HL-60 (cell line): ENCODE results near the gene GNAQ.

Experiments
- DNase-seq, 2 experiments: peaks; one replicate each; pipeline ENCODE4 v3.0.0-alpha.2; 2010 to 2020; ENCODE audit warnings: low read depth in 1 of 2, low spot score in 1 of 2
- H3K27ac ChIP-seq: fragments of 250-450 bp; sonication (Bioruptor Pico); replicated peaks from 2 replicates; pipeline ENCODE4 v1.5.1; 2020; ENCODE audit warnings: mild to moderate bottlenecking, moderate library complexity
- H3K27me3 ChIP-seq: fragments of 250-450 bp; sonication (Bioruptor Pico); 2 replicates; pipeline ENCODE4 v1.5.1; 2021; ENCODE audit warnings: mild to moderate bottlenecking, moderate library complexity; ENCODE audit not compliant: insufficient read depth, poor library complexity, severe bottlenecking
- H3K4me3 ChIP-seq: replicated peaks from 2 replicates; pipeline ENCODE4 v1.5.1; 2011; ENCODE audit warnings: mild to moderate bottlenecking, control low read depth, low read length; ENCODE audit not compliant: insufficient read depth
- GABPA ChIP-seq: IDR thresholded peaks from 2 replicates; pipeline ENCODE4 v1.6.1; 2012; ENCODE audit warnings: low read depth
- POLR2AphosphoS5 ChIP-seq: IDR thresholded peaks from 2 replicates; pipeline ENCODE4 v1.6.1; 2012; ENCODE audit warnings: low read depth
- SPI1 ChIP-seq: IDR thresholded peaks from 2 replicates; pipeline ENCODE4 v1.6.1; 2012; ENCODE audit warnings: low read depth, mild to moderate bottlenecking, borderline replicate concordance
- TF ChIP-seq, protein P1 (sequence below): IDR thresholded peaks from 2 replicates; pipeline ENCODE4 v1.6.1; 2012; ENCODE audit warnings: low read depth; ENCODE audit not compliant: insufficient replicate concordance
- TF ChIP-seq, protein P2 (sequence below): IDR thresholded peaks from one replicate; pipeline ENCODE4 v1.5.1; 2011; ENCODE audit warnings: low read length, control low read depth, inconsistent platforms; ENCODE audit not compliant: insufficient read depth

The GNAQ gene

DNA sequence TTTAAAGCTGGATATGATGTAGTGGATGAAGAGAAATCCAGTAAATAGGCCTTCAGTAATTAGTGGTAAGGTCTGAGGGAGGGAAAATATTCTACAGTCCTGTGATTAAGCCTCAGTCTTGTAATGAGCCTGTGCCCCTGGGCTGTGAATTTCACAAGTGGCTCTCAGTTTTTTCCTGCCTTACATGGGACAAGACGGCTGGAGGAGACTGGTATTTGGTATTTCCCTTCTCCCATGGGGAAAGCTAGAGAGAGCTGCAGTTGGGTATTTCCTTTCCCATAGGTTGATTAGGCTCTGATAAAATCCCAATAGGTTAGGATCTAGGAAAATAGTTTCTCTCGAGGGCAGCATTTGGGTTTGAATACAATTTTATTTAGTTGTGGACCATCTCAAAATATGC is 321.3 kb downstream of the GNAQ start:
- Histone ChIP-seq H3K27me3 (no peaks in the 10 kb centered on the region), H3K4me3 (no peak overlapping the region), H3K27ac (peak overlapping the region; percentile 97)
- TF ChIP-seq SPI1: no peak
- TF ChIP-seq, protein P1, sequence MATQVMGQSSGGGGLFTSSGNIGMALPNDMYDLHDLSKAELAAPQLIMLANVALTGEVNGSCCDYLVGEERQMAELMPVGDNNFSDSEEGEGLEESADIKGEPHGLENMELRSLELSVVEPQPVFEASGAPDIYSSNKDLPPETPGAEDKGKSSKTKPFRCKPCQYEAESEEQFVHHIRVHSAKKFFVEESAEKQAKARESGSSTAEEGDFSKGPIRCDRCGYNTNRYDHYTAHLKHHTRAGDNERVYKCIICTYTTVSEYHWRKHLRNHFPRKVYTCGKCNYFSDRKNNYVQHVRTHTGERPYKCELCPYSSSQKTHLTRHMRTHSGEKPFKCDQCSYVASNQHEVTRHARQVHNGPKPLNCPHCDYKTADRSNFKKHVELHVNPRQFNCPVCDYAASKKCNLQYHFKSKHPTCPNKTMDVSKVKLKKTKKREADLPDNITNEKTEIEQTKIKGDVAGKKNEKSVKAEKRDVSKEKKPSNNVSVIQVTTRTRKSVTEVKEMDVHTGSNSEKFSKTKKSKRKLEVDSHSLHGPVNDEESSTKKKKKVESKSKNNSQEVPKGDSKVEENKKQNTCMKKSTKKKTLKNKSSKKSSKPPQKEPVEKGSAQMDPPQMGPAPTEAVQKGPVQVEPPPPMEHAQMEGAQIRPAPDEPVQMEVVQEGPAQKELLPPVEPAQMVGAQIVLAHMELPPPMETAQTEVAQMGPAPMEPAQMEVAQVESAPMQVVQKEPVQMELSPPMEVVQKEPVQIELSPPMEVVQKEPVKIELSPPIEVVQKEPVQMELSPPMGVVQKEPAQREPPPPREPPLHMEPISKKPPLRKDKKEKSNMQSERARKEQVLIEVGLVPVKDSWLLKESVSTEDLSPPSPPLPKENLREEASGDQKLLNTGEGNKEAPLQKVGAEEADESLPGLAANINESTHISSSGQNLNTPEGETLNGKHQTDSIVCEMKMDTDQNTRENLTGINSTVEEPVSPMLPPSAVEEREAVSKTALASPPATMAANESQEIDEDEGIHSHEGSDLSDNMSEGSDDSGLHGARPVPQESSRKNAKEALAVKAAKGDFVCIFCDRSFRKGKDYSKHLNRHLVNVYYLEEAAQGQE: no peak
- TF ChIP-seq GABPA: no peak
- TF ChIP-seq, protein P2, sequence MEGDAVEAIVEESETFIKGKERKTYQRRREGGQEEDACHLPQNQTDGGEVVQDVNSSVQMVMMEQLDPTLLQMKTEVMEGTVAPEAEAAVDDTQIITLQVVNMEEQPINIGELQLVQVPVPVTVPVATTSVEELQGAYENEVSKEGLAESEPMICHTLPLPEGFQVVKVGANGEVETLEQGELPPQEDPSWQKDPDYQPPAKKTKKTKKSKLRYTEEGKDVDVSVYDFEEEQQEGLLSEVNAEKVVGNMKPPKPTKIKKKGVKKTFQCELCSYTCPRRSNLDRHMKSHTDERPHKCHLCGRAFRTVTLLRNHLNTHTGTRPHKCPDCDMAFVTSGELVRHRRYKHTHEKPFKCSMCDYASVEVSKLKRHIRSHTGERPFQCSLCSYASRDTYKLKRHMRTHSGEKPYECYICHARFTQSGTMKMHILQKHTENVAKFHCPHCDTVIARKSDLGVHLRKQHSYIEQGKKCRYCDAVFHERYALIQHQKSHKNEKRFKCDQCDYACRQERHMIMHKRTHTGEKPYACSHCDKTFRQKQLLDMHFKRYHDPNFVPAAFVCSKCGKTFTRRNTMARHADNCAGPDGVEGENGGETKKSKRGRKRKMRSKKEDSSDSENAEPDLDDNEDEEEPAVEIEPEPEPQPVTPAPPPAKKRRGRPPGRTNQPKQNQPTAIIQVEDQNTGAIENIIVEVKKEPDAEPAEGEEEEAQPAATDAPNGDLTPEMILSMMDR: no peak
- peak; percentile 25 to 40 for DNase-seq

DNA sequence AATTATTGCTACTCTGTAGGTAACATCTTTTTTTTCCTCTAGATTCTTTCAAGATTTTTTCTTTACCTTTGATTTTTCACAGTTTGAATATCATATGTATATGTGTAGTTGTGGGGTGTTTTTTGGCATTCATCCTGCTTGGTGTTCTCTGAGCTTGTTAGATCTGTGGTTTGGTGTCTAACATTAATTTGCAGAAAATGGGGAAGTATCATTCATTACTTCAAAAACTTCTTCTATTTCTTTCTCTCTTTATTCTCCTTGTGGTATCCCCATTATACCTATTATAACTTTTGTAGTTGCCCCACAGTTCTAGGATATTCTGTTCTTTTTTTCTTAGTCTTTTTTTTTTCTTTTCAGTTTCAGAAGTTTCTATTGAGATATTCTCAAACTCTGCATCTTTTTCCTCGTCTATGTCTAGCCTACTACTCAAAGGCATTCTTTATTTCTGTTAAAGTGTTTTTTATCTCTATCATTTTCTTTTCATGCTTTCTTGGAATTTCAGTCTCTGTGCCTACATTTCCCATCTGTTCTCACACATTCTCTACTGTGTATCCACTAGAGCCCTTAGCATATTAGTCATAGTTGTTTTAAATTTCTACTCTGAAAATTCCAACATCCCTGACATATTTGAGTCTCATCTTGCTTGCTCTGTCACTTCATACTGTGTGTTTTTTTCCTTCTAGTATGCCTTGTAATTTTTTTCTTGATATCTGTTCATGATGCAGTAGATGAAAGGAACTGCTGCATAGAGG is 323.4 kb downstream of the GNAQ start:
- DNase-seq: no peak
- TF ChIP-seq GABPA: no peak
- no peak for TF ChIP-seq SPI1
- TF ChIP-seq POLR2AphosphoS5: no peak
- TF ChIP-seq, protein P2: no peak
- TF ChIP-seq, protein P1: no peak
- peak overlapping the region; percentile 97 for H3K27ac ChIP-seq
- no peaks in the 10 kb centered on the region for H3K27me3 ChIP-seq
- no peak overlapping the region for H3K4me3 ChIP-seq

DNA sequence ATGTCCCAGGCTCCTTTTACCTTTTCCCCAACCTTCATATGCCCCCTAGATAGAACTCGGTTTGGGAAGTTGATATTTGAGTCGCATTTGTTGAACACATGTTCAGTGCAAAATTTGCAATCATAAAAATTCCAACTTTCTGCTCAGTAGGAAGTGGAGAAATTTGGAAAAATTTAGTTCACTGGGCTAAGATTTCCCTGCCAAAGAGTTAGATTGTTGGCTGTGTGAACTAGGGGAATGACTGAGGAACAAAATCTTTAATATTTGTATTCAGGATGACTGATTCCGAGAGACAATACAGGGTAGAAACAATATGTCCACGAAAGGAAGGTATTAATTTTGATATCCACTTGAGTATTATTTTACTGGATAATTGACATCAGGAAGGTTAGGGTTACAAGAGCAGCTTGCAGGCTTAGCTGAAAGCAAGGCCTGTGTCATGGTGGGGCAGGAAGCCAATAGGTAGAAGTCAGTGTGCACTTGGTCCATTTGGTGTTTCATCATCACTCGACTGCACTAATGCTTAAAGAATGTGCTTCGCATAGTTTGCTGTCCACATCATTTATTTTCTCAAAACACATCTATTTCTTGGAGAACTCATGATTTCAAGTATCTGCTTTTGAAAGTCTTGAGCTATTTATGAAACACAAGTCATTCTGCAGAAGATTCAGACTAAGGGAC is 324.1 kb downstream of the GNAQ start:
- Histone ChIP-seq H3K27me3 (no peaks in the 10 kb centered on the region), H3K27ac (peak overlapping the region; percentile 22), H3K4me3 (no peak overlapping the region)
- DNase-seq: no peak
- TF ChIP-seq SPI1: no peak
- TF ChIP-seq GABPA: no peak
- no peak for TF ChIP-seq POLR2AphosphoS5
- TF ChIP-seq, protein P1: no peak
- TF ChIP-seq, protein P2: no peak
